ENCODE results near the gene PIK3R5.
"Not testable (repeated sequence)": the region's sequence is repeated elsewhere in the genome, so short reads cannot be mapped to it uniquely, and the experiment has no call there.

PIK3R5 gene

GRCh38 chr17:8985054-8985701, 19.7 kb upstream of the PIK3R5 start:
- DNase-seq: no peak

GRCh38 chr17:8984225-8984624, 18.7 kb upstream of the PIK3R5 start:
- not testable (repeated sequence) for DNase-seq

DNA sequence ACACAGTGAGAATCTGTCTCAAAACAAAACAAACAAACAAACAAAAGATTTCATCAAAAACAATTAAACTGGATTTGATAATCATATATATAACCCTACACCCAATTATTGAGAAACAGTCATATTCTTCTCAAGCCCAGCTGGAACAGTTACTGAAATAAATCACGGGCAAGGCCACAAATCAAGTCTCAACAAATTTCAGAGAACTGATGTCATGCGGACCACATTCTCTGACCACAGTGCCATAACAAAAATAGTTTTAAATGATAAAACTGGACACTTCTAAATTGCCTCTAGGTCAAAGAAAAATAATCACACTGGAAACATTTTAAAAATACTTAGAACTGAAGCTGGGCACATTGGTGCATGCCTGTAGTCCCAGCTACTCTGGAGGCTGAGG, 15.9 kb upstream of the PIK3R5 start:
- DNase-seq: no peak

DNA sequence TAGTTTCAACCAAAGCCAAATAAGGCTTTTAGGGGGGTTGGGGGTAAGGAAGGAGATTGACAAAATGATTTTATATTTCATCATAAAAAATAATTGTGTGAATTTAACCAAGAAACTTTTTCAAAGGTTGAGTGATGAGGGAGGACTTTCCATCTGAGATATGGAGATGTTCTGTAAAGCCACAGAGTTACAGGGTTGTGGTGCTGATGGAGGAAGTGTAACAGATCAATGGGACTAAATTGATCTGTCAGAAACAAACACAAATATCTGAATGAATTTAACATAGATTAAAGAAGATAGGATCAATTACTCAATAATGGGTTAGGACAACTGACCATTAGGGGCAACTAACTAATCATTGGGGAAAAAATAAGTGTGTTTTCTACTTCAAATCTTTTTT, 14.2 kb upstream of the PIK3R5 start:
- no peak for DNase-seq

DNA sequence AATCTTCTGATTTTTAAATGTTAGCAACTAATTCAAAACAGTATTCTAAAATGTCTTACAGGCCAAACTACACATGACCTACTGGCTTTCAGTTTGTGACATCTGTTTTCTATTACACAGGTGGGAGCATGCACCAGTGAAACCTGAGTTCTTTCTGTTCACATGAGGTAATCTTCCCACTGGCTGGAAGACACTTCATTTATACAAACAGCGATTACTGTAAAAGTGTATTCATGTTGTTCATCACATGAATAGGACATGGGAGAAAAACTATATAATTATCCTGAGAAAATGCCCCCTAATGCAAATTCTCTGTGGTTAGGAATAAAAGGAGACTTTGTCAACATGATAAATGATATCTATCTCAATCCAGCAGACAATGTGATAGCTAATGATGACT, 11.1 kb upstream of the PIK3R5 start:
- no peak for DNase-seq

DNA sequence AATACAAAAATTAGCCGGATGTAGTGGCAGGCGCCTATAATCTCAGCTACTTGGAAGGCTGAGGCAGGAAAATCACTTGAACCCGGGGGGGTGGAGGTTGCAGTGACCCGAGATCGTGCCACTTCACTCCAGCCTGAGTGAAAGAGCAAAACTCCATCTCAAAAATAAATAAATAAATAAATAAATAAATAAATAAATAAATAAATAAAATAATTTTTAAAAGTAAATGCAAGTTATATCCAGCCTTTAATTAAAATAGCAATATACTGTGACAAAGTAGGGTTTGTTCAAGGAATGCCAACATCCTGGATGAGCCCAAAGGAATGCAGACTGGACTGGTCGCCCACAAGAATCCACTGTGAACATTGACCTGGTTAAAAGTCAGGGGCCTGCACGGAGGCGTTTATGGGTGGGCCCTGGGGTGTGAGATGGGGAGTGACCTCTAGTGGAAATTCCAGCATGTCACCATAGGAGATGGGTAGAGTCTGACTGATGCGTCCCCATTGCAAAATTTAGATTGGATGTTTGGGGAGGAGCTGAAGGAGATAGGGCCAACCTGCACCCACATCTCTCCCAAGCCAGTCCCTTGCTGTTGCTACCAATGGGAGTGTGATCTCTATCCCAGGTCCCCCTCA, 9.7 kb upstream of the PIK3R5 start:
- no peak for DNase-seq

- no peak for DNase-seq
Measured at GRCh38 chr17:8969901-8970300, 4.4 kb upstream of the PIK3R5 start.

DNA sequence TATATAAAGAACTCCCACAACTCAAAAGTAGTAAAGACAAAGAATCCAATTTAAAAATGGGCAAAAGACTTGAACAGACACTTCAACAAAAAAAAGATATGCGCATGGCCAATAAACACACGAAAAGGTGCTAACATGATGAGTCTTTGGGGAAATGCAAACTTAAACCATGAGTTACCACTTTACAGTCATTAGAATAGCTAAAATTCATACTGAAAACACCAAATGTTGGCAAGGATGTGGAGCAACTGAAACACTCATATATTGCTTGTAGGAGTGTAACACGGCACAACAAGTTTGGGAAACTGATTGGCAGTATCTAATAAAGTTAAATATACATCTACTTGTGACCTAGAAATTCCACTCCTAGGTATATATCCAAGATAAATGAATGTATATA, 3.0 kb upstream of the PIK3R5 start:
- no peak for DNase-seq

GRCh38 chr17:8967861-8968260, 2.4 kb upstream of the PIK3R5 start:
- no peak for DNase-seq

- DNase-seq: no peak
Measured at GRCh38 chr17:8966926-8967325, 1.4 kb upstream of the PIK3R5 start.

DNA sequence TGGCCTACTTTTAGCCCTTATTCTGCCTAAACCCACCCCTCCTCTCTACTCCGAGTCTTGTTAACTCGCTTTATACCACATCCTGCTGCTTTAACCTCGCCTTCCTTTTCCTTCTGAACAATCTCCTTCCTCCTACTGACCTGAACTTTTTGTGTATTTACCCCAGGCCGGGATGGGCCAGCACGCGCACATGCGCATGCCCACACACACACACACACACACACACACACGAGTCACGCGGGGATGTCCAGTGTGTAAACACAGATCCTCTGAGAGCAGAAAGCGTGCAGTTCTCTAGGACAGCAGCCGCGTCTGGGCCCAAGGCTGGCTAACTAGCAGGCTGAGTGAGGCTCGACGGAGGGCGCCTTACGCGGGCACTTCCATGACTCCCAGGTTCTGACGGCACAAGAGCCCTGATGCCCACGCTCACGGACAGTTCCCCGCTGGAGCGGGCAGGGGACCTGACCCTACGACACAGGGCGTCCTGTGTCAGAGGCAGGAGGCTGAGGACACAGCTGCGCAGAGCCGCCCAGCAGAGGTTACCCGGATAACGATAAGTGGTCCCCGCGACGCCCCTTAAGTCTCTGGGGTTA, 610 bp downstream of the PIK3R5 start:
- no peak for DNase-seq

GRCh38 chr17:8963647-8964258, 1.8 kb downstream of the PIK3R5 start:
- no peak for DNase-seq

- no peak for DNase-seq
Measured at GRCh38 chr17:8963014-8963413, 2.5 kb downstream of the PIK3R5 start.

- no peak for DNase-seq
Measured at GRCh38 chr17:8961829-8962228, 3.7 kb downstream of the PIK3R5 start.

GRCh38 chr17:8960325-8961140, 5.0 kb downstream of the PIK3R5 start:
- DNase-seq: no peak

DNA sequence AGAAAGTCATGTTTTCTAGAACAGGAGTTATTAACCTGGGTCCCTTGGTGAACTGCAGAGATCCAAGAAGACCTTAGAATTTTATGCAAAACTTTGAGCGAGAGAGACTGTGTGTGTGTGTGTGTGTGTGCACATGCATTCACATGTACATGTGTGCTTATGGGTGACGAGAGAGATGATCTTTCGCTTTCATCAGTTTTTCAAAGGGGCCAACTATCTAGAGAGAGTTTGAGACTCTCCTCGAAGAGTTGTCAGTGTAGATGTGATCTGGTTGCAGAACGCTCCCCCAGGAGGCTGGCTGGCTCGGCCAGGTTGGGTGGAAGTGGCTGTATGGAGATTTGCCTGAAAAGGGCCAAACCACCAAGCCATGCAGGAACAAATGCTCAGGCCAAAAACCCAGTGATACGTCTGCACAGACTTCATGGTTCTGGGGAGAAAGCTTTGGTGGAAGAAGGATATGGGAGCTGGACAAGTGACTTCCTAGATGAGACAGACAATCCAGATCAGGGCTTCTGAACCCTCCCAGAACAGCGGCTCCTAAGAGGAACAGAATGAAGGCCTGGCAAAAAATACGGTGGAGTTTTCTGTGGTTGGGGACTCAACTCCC, 6.1 kb downstream of the PIK3R5 start:
- no peak for DNase-seq

DNA sequence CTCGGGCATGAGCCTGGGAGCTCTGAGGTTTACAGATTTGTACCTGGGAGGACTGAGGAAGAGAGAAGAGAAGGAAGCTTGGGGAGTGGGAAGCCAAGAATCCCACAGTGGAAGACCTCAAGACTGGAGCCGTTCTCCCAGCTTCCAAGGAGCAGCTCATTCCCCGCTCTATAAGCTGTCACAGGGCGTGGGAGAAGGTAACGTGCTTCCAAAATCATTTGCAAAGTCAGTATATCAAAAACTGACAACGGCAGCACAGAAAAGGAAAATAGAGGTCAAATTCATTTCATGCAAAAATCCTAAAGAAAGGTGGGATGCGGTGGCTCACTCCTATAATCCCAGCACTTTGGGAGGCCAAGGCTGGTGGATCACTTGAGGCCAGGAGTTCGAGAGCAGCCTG, 7.8 kb downstream of the PIK3R5 start:
- DNase-seq: no peak

- DNase-seq: no peak
Measured at GRCh38 chr17:8956465-8956902, 9.0 kb downstream of the PIK3R5 start.

DNA sequence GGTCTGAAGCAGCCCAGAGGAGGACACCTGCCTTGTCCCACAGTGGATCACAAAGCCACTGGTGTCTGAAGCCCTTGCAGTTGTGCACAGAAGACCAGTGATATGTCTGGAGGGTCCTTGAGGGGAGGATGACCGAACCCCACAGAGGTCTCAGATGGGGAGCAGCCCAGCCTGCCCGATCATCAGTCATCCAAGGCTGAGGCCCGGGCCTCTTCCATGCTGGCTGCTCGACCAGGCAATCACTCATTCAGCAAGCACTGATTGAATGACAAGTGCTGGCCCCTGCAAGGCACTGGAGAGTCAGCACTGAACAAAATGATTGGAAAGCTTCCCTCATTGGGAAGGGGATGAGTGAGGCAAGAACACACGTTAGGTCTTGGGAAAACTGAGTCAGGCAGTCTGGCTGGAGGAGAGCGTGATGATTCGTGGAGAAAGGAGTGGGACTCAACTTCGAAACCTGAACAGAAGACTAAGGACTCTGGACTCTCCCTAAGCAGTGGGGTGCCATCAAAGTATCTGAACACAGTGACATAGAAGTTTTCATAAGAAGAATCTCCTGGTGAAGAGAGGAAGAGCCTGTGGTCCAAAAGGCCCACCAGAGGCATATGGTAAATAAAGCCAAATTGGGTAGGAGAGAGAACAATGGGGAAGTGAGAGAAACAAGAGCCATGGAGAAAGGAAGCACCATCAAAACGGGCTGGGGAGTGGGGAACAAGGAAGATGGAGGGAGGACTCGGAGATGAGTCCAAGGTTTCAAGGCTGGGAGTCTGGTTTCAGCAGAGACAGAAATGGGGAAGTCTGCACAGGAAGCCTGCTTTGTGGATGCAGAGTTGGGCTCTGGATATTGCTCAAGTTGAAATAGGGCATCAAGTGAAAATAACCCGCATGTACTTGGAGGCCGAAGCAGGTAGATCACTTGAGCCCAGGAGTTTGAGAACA, 10.2 kb downstream of the PIK3R5 start:
- DNase-seq: no peak

GRCh38 chr17:8954339-8954738, 11.2 kb downstream of the PIK3R5 start:
- DNase-seq: no peak

GRCh38 chr17:8953156-8953885, 12.2 kb downstream of the PIK3R5 start:
- DNase-seq: no peak
